ENCODE measurements around the gene LTBP2.

The LTBP2 gene

DNA sequence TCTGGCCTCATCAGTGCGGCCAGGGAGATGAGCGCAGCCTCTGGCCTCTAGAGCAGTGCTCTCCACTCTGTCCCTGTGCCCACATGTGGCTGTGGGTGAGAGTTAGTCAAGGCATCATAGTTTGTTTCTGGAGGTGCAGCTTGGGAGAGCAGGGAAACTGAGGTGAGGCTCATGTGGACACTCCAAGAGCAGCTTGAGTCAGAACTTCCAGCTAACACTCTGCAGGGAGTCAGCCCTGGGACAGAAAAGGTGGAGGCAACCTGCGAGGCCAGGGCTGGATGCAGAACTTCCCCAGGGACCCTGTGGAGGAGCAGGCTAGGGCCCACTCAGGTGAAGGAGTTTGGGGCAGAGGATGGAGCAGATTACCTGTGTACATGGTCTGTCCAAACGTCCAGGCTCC, 107.6 kb downstream of the LTBP2 start:
- H3K4me3 Mint-ChIP-seq = no peak overlapping the region
- H3K36me3 Mint-ChIP-seq = no peaks in the 10 kb centered on the region
- no peaks in the 10 kb centered on the region for H3K9me3 Mint-ChIP-seq
- H3K4me1 Mint-ChIP-seq = peaks cover 7% of the 10 kb centered on the region
- peak; percentile 3 for DNase-seq
- no peak overlapping the region for H3K27ac Mint-ChIP-seq
- peaks cover 26% of the 10 kb centered on the region for H3K27me3 Mint-ChIP-seq
- CTCF ChIA-PET = no interaction called here

DNA sequence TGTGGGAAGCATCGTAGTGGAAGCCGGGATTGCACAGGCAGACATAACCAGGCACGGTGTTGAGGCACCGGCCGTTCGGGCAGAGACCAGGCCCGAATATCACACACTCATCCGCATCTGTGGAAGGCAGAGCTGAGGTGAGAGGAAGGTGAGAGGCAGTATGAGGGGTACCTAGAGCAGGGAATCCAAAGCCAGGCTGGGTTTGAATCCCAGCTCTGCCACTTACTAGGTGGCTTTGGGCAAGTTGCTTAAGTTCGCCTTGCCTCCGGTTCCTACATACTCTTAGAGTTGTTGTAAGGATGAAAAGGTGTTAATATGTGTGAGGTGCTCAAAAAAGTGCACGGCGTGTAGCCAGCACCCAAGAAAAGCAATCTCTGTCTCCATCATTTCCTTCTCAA, 108.1 kb downstream of the LTBP2 start:
- peaks cover 25% of the 10 kb centered on the region for H3K27me3 Mint-ChIP-seq
- no peaks in the 10 kb centered on the region for H3K9me3 Mint-ChIP-seq
- H3K27ac Mint-ChIP-seq = no peak overlapping the region

DNA sequence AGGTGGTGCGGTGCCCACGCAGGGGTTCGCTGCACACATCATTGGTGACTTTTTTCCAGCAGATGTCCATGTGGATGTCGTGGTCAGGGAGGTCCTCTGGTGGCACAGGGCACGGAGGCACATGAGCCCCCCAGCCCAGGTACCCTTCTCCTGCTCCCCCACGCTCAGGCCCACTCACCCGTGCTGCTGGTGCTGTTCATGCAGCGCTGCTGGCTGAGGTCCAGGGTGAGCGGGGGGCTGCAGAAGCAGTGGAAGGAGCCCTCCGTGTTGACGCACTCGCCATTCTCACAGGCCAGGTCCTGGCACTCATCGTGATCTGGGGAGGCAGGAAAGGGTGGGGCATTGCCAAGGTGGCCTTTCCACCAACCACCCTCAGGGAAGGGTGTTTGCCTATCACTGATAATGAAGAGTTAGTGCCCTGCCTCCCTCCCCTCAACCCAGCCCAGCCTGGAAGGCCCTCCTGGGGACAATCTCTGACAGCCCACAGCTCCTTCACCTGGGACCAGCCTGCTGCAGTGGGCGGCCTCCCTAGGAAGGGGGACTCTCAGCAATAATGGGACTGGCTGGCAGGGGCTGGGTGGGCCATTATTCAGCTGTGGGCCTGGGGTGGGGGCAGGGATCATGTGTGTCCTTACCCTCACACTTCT, 108.6 kb downstream of the LTBP2 start:
- H3K27me3 Mint-ChIP-seq = peaks cover 19% of the 10 kb centered on the region
- no peak overlapping the region for H3K4me3 Mint-ChIP-seq
- no peak overlapping the region for H3K27ac Mint-ChIP-seq
- no peak for DNase-seq
- no peaks in the 10 kb centered on the region for H3K9me3 Mint-ChIP-seq
- H3K4me1 Mint-ChIP-seq = peaks cover 7% of the 10 kb centered on the region
- CTCF ChIA-PET = interaction anchor here (1.3 kb wide), 2 partner anchors 22 to 147 kb away, joined by 3 read pairs; no protein-coding TSS in a partner anchor
- no peaks in the 10 kb centered on the region for H3K36me3 Mint-ChIP-seq

More for the DNA sequence above, 108.1 kb downstream of the LTBP2 start:
- Mint-ChIP-seq H3K4me1 (peaks cover 7% of the 10 kb centered on the region), H3K36me3 (no peaks in the 10 kb centered on the region), H3K4me3 (no peak overlapping the region)
- DNase-seq = peak; percentile 13
- CTCF ChIA-PET = no interaction called here

DNA sequence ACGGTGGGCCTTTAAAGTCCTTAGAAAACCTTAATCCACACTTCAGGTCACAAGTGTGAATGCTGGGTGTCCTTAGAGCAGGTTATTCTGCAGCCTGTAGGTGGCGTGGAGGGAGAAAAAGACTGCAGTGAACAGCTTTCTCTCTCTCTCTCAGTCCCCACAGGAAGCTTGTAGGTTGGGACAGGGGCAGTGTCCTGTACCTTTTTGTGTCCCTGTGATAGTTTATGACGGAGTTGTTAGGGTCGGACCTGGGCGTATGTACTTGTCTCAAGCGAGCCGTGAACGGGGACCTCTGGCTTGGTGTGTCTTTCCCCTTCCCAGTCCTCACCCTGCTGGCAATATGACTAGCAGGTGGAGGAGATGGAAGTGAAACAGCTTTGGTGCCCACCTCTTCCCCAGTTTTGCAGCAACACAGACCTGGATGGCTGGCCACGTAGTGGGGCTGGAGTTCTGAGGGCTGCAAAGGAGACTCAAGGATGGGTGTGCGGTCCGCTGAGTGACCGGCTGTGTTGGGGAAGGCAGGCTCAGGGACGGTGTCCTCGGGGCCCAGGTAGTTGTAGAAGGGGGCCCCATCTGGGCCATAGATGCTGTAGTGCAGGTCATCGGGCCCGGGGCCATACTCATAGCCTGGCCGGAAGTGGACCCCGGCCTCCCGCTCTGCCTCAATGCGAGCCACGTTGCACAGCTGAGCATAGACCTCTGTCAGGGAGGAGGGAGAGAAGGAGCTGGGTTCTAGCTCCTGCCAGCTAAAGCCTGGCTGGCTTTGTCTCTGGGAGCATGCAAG, 109.6 kb downstream of the LTBP2 start:
- H3K36me3 Mint-ChIP-seq = peaks cover 2% of the 10 kb centered on the region

DNA sequence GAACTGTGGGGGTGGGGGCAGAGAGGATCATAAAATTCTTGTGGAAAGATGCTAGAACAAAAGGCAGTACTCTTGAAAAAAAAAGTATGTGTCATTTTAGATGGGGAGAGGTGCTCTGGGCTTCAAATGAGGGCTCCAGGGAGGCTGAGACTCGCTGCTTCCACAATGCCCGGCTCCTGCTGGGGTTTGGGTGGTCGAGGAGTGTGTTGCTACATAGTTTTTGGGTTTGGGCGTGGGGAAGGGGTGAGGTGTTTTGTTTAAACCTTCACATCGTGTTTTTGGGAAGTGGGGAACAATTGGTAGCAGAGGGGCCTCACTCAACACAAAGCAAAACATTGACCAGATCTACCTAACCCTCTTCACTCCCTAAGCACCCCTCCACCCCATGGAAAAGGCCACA, 110.3 kb downstream of the LTBP2 start:
- H3K27ac Mint-ChIP-seq = no peak overlapping the region
- CTCF ChIA-PET = interaction anchor here (1.2 kb wide), 1 partner anchor 74 kb away, joined by 3 read pairs; no protein-coding TSS in a partner anchor
- H3K27me3 Mint-ChIP-seq = peaks cover 13% of the 10 kb centered on the region
- H3K4me3 Mint-ChIP-seq = no peak overlapping the region
- H3K4me1 Mint-ChIP-seq = peaks cover 7% of the 10 kb centered on the region
- H3K9me3 Mint-ChIP-seq = no peaks in the 10 kb centered on the region
- peaks cover 2% of the 10 kb centered on the region for H3K36me3 Mint-ChIP-seq
- no peak for DNase-seq

More for the DNA sequence above, 109.6 kb downstream of the LTBP2 start:
- peaks cover 17% of the 10 kb centered on the region for H3K27me3 Mint-ChIP-seq
- peaks cover 7% of the 10 kb centered on the region for H3K4me1 Mint-ChIP-seq
- CTCF ChIA-PET = interaction anchor here (0.7 to 1.3 kb wide), 5 partner anchors 12 to 146 kb away, joined by 3 read pairs; no protein-coding TSS in a partner anchor
- H3K9me3 Mint-ChIP-seq = no peaks in the 10 kb centered on the region
- no peak overlapping the region for H3K4me3 Mint-ChIP-seq
- H3K27ac Mint-ChIP-seq = no peak overlapping the region
- DNase-seq = peak; percentile 50

DNA sequence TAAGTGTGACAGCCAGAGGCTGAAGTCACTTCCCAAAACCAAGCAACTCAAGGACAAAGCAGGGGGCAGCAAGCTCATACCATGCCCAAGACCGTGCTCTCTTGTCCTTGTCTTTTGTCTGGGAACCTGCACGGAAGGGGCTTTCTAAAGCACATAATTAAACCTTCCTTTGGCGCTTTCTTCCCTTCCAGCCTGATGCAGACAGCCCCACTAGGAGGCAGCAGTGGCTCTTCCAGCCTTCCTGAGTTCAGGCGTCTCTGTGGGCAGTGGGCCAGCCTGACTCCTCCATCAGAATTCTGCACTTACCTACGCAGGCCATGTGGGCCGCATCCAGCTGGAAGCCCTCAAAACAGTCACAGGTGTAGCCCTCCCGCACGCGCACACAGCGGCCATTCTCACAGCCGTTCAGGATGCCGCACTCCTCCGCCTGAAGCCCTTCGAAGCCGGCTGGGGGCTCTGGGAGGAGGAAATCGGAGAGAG, 110.9 kb downstream of the LTBP2 start:
- peaks cover 3% of the 10 kb centered on the region for H3K36me3 Mint-ChIP-seq
- CTCF ChIA-PET = no interaction called here
- peaks cover 8% of the 10 kb centered on the region for H3K27me3 Mint-ChIP-seq
- H3K4me3 Mint-ChIP-seq = no peak overlapping the region
- no peaks in the 10 kb centered on the region for H3K9me3 Mint-ChIP-seq
- DNase-seq = no peak
- H3K4me1 Mint-ChIP-seq = peaks cover 7% of the 10 kb centered on the region
- H3K27ac Mint-ChIP-seq = peak overlapping the region; percentile 53

DNA sequence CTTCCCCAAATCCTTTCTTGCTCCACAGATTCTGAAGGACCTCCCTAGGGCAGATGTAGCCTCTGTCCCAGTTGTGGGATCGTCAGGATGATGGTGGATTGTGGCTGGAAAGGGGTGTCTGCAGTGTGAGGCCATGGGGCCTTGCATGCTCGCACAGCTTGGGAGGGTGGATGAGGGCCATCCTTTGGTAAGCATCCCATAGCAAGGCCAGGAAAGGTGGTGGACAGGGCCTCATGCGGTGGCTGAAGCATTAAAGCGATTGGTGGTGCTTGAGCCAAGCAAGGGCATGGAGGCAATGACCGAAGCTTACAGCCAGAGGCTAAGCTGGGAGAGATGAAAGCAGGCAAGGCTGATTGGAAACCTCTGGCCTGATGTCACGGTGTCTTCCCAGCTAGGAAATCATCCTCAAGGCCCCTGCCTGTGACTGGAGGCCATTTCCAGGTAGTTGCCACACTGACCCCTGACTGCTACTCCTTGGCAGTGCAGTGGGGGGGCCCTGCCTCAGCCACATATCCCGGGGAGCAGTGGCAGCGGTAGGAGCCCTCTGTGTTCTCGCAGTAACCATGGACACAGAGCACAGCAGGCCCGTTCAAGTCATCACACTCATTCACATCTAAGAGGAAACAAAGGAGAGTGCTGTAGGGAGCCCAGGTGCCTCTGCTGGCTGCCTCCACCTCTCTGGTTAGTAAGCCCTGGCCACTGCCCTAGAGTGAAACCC, 111.5 kb downstream of the LTBP2 start:
- Mint-ChIP-seq H3K36me3 (peaks cover 3% of the 10 kb centered on the region), H3K9me3 (no peaks in the 10 kb centered on the region), H3K27ac (no peak overlapping the region), H3K27me3 (peaks cover 2% of the 10 kb centered on the region), H3K4me3 (no peak overlapping the region), H3K4me1 (peaks cover 8% of the 10 kb centered on the region)
- CTCF ChIA-PET = no interaction called here
- no peak for DNase-seq

DNA sequence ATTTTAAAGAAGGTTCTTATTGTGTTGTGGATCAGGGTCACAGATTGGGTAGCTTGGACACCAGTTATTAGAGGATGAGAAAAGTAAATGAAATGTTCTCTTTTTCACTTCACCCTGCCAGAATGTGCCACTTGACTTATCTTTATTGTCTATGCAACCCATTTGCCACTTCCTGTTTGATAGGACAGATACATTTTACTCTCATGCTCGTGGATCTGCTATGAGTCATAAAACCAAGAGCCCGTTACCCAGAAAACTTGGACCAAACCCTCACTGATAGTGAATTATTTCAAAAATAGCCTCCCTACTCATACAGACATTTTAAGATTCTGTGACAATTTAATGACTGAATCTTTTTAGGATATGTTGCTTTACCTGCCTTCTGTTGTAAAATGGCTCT, 116.7 kb downstream of the LTBP2 start:
- Mint-ChIP-seq H3K4me3 (peak overlapping the region; percentile 16), H3K4me1 (peaks cover 19% of the 10 kb centered on the region), H3K36me3 (peaks cover 11% of the 10 kb centered on the region), H3K27me3 (peaks cover 10% of the 10 kb centered on the region), H3K27ac (no peak overlapping the region), H3K9me3 (no peaks in the 10 kb centered on the region)
- DNase-seq = no peak
- CTCF ChIA-PET = no interaction called here

DNA sequence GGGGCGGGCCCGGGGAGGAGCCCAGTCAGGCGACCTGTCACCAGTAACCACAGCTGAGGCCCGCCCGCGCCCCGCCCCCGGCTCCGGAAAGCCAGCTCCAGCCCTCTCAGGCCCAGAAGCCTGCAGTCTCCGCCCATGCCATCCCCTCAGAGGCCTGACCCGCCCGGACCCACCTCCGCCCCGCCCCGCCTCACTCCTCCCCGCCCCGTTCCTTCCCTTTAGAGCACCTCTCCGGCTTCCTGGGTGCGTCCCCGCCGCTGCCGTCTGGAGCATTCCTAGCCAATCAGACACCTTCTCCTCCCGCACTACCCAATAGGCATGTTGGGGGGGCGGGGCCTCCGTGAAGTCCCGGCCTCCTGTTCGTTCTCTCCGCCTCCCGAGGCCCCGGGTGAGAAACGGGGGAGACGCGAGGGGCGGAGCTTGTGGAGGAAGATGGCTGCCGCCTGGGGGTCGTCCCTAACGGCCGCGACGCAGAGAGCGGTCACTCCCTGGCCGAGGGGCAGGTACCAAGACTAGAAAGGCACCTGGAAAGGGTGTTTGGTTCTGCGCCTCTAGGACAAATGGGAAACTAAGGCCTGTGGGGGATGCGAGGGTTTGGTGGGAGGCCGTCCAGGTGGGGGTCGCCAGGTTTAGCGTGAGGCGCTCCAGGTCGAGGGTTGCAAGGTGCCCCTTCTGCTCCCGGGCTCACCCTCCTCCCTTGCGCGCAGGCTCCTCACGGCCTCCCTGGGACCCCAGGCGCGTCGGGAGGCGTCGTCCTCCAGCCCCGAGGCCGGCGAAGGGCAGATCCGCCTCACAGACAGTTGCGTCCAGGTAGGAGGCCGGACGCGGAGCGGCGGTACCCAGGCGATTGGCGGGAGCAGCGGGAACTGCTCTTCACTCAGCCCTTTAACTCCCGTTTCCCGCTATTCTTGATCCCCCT, 118.4 kb downstream of the LTBP2 start, which contains the start of gene ISCA2:
Gene ISCA2, plus strand, starts transcription at position 423 of the 919 bp plus-strand sequence. Its CDS starts 10 bp downstream, at position 433.
- H3K4me1 Mint-ChIP-seq = peaks cover 28% of the 10 kb centered on the region
- CTCF ChIA-PET = no interaction called here
- H3K9me3 Mint-ChIP-seq = no peaks in the 10 kb centered on the region
- H3K36me3 Mint-ChIP-seq = peaks cover 11% of the 10 kb centered on the region
- H3K27ac Mint-ChIP-seq = peak within 1 kb of the TSS; percentile 90
- no peak within 1 kb of the TSS for H3K4me3 Mint-ChIP-seq
- peak; percentile 100 for DNase-seq
- H3K27me3 Mint-ChIP-seq = peaks cover 10% of the 10 kb centered on the region

DNA sequence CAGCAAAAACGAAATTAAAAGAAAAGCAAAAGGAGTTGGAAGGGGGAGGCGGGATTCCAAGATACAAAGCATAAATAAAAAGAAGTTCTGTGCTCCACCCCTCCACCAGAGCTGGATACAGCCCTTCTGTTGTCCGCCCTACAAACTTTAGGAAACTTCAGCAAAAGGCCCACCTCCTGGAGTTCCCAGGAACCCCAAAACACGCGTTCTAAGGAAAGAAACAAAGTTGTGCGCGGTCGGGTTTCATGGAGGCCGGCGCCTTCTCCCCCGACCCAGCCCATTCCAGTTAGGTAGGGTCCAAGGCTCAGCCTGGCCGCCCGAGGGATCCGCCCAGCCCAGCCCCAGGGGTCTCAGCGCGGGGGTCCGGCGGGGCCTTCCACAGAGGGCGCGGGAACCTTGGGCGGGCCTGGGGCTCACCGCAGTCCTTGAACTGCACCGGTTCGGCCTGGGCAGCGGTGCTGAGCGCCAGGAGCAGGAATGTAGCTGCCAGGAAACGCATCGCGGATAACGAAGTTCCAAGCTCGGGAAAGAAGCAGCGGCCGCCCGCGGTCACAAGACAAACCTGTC, 119.2 kb downstream of the LTBP2 start, which contains the start of gene NPC2:
Gene NPC2, minus strand, starts transcription at position 530 of the 567 bp plus-strand sequence. Its CDS starts 31 bp downstream, at position 499.
- Mint-ChIP-seq H3K27ac (peak within 1 kb of the TSS; percentile 90), H3K9me3 (no peaks in the 10 kb centered on the region), H3K4me1 (peaks cover 28% of the 10 kb centered on the region), H3K4me3 (no peak within 1 kb of the TSS), H3K36me3 (peaks cover 11% of the 10 kb centered on the region), H3K27me3 (peaks cover 10% of the 10 kb centered on the region)
- CTCF ChIA-PET = no interaction called here
- no peak for DNase-seq

DNA sequence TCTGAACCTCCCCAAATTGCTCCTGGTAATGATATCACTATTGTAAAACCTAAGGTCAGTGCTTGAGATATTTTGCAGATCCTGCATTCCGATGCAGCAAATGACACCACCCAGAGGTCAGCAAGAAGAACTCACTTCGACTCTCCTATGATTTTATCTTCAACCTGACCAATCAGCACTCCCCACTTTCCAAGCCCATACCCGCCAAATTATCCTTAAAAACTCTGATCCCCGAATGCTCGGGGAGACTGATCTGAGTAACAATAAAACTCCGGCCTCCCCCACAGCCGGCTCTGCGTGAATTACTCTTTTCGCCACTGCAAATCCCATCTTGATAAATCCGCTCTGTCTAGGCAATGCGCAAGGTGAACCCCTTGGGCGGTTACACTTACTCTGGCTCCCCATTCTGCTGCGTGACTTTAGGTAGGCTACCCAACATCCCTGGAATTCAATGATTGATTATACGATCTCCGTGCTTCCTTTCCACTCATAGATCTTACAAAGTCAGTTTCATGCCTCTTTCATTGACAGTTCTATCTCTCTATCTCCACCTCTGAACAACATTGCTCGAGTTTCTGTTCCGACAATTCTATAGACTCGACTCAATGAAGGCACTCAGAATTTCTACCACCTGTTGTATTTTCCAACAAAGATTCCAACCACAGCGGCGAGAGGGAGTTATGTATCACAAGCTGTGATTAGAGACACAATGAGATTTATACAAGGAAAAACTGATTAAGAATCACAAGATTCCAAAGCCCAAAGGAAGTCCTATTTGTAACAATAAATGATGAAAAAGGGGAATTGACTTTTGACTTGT, 119.9 kb downstream of the LTBP2 start:
- Mint-ChIP-seq H3K4me3 (no peak overlapping the region), H3K9me3 (no peaks in the 10 kb centered on the region), H3K4me1 (peaks cover 28% of the 10 kb centered on the region), H3K36me3 (peaks cover 9% of the 10 kb centered on the region), H3K27ac (no peak overlapping the region), H3K27me3 (peaks cover 10% of the 10 kb centered on the region)
- DNase-seq = no peak
- CTCF ChIA-PET = interaction anchor here (1.3 kb wide), 1 partner anchor 31 kb away, joined by 5 read pairs; no protein-coding TSS in a partner anchor

DNA sequence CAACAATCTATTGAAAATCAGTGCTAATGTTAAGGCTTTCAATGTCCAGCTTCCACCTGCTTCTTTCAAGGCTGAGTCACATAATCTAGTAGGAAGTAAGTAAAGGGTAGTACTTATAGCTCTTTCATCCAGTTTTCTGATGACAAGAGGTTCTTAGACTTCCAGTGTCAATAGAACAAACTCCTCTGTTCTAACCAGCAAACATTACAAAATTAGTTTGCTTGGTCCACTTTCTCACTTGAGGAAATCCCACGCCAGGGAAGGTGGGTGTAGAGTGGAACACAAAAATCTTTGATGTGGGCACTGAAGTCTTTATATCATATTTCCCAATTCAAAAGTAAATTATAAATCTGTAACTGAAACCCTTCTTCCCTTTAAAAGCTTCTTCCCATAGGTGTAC, 121.6 kb downstream of the LTBP2 start:
- no peak for DNase-seq
- CTCF ChIA-PET = interaction anchor here (0.9 to 1.4 kb wide), 3 partner anchors 12 to 129 kb away, joined by 3 to 5 read pairs (median 4); no protein-coding TSS in a partner anchor
- Mint-ChIP-seq H3K36me3 (peaks cover 7% of the 10 kb centered on the region), H3K4me1 (peaks cover 27% of the 10 kb centered on the region), H3K4me3 (no peak overlapping the region), H3K27me3 (peaks cover 10% of the 10 kb centered on the region), H3K9me3 (no peaks in the 10 kb centered on the region), H3K27ac (no peak overlapping the region)

Measured in activated naive CD4-positive, alpha-beta T cell treated with anti-CD3 and anti-CD28 coated beads, Interleukin-2, amount 10 ng/mL, durations not matched to agents 7 days and 5 days (primary cell).